Stimulated activated naive CD8-positive, alpha-beta T cell treated with anti-CD3 and anti-CD28 coated beads, Interleukin-15, amount 100 ng/mL, for 72 hours (primary cell): ENCODE results near the gene SEC61A1.

Experiments used
- ATAC-seq: fragments of 150-1000 bp; cut with Tn5 transposase; 2 replicates; pipeline ENCODE4 v1.10.0; 2021; ENCODE audit warnings: mild to moderate bottlenecking, moderate library complexity
- DNase-seq, 2 donors: peaks; one replicate each; pipeline ENCODE4 v3.0.0; 2021 to 2022
- H3K27ac Mint-ChIP-seq, 2 donors: one replicate each; pipeline ENCODE4 v1.8.0; 2022; ENCODE audit warnings: mild to moderate bottlenecking in 2 of 2, mixed read lengths in 2 of 2, moderate library complexity in 2 of 2
- H3K27me3 Mint-ChIP-seq: one replicate; pipeline ENCODE4 v1.8.0; 2022; ENCODE audit warnings: mixed read lengths
- H3K4me1 Mint-ChIP-seq: one replicate; pipeline ENCODE4 v1.8.0; 2022; ENCODE audit warnings: mild to moderate bottlenecking, mixed read lengths
- H3K4me3 Mint-ChIP-seq, 2 donors: one replicate each; pipeline ENCODE4 v1.8.0; 2022; ENCODE audit warnings: mild to moderate bottlenecking in 2 of 2, mixed read lengths in 2 of 2, moderate library complexity in 1 of 2
- H3K9me3 Mint-ChIP-seq, 2 donors: one replicate each; pipeline ENCODE4 v1.8.0; 2022; ENCODE audit warnings: mixed read lengths in 2 of 2

Gene SEC61A1

GRCh38 chr3:128111147-128111546, 58.9 kb downstream of the SEC61A1 start:
- Mint-ChIP-seq H3K4me3 (no peak overlapping the region), H3K9me3 (no peaks in the 10 kb centered on the region), H3K27me3 (no peaks in the 10 kb centered on the region), H3K27ac (peak overlapping the region; percentile 8 to 99), H3K4me1 (peaks cover 41% of the 10 kb centered on the region)
- DNase-seq (no peak), ATAC-seq (no peak)

DNA sequence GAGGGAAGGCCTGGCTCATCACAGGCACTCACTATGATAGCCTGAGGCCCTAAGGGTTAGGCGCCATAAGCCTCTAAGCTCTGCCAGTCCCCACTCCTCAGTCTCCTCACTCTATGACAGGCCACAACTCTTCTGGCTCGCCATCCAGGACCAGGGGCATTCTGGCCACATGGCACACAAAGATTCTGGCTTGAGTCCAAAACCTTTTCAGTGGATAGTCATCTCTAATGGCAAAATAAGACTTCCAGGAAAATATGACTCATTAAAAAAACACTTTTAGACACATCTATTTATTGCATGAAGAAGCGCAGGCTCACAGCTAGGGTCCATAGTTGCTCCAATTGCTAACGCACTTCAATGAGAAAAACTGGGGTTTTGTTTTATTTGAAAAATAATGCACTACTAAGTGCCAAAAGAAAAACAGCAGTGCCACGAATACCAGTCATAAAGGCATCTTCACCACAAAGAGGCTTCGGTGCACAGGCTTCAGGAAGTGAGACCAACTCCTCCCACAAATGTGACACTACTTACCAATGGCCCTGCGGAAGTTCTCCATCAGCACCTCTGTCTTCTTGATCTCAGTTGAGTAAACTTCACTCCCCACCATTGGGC, 60.2 kb downstream of the SEC61A1 start:
- Mint-ChIP-seq H3K9me3 (no peaks in the 10 kb centered on the region), H3K27ac (peak overlapping the region; percentile 98 to 99), H3K4me1 (peaks cover 46% of the 10 kb centered on the region), H3K4me3 (peak overlapping the region; percentile 42 to 77), H3K27me3 (no peaks in the 10 kb centered on the region)
- DNase-seq = peak; percentile 28 to 73
- peak; percentile 98 for ATAC-seq

DNA sequence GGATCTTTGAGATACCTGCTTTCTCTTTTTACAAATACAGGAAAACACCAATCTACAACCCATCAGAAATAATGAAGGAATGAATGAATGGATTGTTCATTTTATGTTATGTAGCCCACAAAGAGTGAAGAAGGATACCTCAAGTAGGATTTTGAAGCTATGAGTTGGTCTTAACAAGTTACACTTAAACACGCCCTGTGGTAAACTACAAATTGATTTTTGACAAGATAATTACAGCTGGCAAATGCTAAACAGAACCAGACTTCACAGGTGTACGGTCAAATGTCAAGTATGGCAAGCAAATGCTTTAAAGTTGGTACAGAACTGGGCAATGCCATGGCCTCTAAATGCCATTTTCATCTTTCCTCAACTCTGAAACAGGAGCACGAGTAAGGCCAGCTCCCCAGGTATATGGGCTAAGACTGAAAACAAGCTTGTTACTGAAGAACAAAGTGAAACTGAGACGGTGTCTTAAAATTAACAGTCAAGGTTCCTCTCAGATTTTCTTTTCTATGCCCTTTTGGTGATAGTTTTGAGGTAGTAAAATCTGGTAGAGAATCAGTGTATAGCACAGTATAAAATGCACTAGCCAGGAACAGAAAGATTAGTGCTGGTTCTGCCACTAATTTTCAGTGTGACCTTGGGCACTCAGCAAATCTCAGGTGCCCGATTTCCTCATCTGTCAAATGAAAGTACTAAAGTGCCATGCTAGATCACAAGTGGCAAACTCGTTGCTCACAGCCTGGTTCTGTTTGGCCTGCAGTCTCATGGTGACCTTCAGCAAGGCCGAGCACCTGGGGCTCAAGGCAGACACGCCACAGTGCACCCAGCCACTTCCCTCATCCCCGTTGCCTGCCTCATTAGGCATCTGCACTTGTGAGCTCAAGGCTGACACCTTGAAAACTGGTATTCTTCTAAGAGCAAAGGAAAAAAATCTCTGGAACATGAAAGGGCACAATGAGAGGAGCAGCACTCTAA, 61.9 kb downstream of the SEC61A1 start:
- no peak for DNase-seq
- H3K9me3 Mint-ChIP-seq = no peaks in the 10 kb centered on the region
- H3K4me1 Mint-ChIP-seq = peaks cover 60% of the 10 kb centered on the region
- H3K27me3 Mint-ChIP-seq = no peaks in the 10 kb centered on the region
- H3K4me3 Mint-ChIP-seq = peak overlapping the region in 1 of 2 donors; percentile 4
- no peak for ATAC-seq
- H3K27ac Mint-ChIP-seq = peak overlapping the region in 1 of 2 donors; percentile 13
